Measurements from ENCODE around the gene CDH10. TPM values are rescaled to one million over a fixed set of nuclear protein-coding genes. Genes with fewer than 3 reads are reported as not detected.
A peak's percentile ranks its signal among the peaks of the same experiment; 100 is the strongest.

The CDH10 gene
- total RNA-seq: 1 to 10 TPM in 1 of 2 donors, under 1 TPM in 1; 0.24 to 1.2 TPM
- long read RNA-seq: 0 reads

DNA sequence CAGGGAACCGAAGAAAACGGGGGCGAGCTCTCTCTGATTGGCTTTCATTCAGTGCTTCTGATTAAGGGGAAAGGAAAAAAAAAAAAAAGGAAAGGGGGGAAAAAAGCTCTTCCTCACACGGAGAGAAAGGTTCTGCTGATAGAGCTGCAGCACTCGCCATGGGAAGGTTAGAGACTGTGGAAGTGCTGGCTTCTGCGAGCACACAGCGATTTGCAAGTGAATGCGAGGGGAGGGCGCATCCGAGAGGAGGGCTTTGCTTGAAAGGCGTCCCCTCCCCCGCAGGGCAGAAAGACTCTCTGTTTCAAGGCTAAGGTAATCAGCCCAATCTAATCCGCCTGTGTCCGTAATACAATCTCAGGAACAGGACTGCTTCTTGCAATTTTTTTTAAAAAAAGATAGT is at the start of gene CDH10:
Gene CDH10 (minus strand): TSS at position 218 of the 400 bp plus-strand sequence. CDS start 51,488 bp downstream, outside the sequence.
- intact Hi-C loops (cut with DNase I): loop anchor here in 1 of 2 donors (5.0 kb wide), 2 partner anchors 197 to 412 kb away; no protein-coding TSS in a partner anchor
- no peak for DNase-seq
- peak in 1 of 2 donors; percentile 83 for ATAC-seq

DNA sequence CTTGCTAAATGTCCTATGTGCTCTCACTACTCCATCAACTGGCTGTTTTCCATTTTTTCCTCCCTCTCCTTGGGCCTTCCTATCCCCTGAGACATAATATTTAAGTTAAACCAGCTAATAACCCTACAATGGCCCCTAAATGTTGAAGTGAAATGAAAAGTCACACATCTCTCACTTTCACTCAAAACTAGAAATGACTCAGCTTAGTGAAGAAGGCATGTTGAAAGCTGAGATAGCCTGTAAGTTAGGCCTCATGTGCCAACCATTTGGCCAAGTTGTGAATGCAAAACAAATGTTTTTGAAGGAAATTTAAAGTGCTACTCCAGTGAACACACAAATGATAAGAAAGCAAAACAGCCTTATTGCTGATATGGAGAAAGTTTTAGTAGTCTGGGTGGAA is 48.8 kb upstream of the CDH10 start:
- intact Hi-C loops (cut with DNase I): no loop called here
- DNase-seq: no peak
- no peak for ATAC-seq

DNA sequence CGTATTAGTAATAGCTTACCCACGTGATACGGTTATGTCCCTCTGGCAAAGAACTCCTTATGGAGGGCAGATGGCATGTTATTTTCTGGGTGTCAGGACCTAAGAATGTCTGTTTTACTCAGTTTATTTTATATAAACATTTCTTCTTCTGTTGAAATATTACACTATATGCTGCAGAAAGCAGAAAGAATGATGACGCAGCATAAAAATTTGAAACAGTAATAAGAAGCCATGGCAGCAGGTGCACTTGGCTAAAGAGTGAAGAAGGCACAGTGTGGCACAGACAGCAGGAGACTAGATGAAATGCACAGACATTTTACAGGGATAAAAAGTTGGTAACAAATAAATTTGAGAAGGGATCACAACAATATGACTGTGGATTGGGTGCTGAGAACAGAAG is 46.3 kb upstream of the CDH10 start:
- DNase-seq (no peak), ATAC-seq (no peak)
- intact Hi-C loops (cut with DNase I): no loop called here

DNA sequence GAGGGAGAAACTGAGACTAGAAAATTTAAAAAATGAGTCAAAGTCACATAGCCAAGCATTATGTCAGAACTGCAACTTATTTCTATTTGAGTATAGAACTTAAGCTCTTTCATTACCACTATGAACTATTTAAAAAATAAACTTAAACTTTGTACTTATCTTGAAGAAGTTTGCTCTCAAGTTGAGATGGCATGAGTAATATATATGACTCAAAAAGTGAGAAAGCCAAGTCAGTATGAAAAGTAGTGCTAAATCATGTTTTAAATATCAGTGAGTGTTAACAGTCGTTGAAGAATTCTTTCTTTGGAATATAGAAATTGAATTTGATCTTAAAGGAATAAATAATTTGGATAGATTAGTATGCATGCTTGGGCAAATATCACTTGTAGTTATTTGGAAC is 36.3 kb upstream of the CDH10 start:
- DNase-seq (no peak), ATAC-seq (no peak)
- intact Hi-C loops (cut with DNase I): no loop called here

DNA sequence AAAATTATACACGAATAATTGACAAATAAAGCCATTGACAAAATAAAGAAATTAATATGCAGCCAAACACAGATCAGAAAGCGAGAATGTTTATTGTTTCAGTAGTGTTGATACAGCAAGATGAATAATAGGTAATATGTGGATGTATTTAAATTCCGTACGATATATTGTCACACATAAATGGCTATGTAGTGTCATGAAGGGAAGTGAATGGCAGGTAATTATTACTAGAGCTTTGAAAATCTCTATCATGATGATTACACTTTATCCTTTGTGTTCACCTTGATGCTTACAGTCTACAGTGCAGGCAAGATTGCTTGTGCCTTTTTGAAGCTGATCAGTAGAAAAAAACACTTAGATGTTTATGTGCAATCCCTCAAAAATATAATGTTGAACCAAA is 23.3 kb upstream of the CDH10 start:
- ATAC-seq: no peak
- DNase-seq: no peak
- intact Hi-C loops (cut with DNase I): no loop called here

DNA sequence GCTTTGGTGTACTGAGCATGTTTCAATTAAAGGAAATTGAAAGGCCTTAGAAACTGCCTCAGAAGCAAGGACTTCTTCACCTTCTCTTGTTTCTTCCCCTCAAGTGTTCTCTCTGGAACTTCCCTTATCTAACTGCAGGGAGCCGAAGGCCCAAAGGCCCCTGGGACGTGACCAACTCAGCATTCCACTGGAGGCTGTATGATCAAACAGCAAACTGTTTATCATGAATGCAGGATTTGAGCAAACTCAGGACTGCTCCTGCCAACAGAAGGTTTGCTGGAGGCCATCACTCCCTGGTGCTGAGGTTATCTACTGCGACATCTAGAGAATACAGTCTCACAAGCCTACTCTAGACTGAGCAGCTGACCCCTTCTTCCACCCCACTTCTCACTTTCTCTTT is 4.8 kb upstream of the CDH10 start:
- no peak for ATAC-seq
- intact Hi-C loops (cut with DNase I): no loop called here
- no peak for DNase-seq

DNA sequence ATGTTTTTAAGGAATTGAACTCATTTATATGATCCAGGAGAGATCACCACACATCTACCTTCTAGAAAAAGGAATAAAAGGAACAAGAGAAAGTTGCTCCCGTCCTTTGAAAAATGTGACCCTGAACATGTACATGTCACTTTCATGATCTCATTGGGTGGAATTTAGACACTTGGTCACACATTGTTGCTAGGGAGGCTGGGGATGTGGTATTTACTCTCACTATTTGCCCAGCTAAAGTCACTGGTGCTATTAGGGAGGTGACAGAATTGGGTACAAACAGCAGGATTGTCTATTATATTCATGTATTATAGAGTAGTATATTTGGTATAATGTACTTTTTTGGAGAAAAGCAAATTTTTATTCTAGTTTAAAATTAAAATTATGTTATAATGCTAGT is 2.1 kb upstream of the CDH10 start:
- intact Hi-C loops (cut with DNase I): no loop called here
- DNase-seq (no peak), ATAC-seq (no peak)

DNA sequence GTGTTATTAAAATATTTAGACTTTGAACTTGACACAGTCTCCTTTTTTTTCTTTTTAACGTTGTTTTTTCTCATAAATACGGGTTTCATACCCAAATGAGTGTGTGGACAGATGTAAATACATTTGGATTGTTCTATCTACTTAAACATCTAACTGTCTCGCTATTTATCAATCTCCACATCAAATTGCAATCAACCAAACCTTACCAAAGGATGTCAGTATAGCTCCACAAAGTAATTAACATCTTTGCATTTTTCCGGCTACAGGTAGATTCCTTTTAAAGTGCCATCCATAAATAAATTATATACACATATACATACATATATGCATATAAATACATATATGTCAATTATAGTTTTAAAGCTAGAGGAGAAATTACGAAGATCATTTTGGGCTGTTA is 705 bp upstream of the CDH10 start:
- ATAC-seq: no peak
- DNase-seq: no peak
- intact Hi-C loops (cut with DNase I): no loop called here

DNA sequence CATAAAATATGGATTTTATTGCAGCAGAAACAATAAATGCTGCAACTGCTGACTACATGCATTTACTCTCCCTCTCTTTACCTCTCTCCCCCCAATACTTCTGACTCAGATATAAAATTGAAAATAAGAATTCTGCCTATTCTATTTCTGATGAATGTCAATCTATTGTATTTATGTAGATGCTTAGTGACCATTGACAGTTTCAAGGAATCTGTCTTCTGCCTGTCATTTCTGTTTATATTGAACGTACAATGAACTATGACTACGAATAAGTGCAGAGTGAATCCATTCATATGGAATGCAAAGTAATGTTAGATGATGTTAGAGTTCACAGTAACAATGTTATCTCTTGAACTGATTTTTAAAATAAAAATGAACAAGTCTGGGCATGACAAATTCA is 898 bp downstream of the CDH10 start:
- intact Hi-C loops (cut with DNase I): loop anchor here in 1 of 2 donors (5.0 kb wide), 2 partner anchors 197 to 412 kb away; no protein-coding TSS in a partner anchor
- DNase-seq: no peak
- no peak for ATAC-seq

DNA sequence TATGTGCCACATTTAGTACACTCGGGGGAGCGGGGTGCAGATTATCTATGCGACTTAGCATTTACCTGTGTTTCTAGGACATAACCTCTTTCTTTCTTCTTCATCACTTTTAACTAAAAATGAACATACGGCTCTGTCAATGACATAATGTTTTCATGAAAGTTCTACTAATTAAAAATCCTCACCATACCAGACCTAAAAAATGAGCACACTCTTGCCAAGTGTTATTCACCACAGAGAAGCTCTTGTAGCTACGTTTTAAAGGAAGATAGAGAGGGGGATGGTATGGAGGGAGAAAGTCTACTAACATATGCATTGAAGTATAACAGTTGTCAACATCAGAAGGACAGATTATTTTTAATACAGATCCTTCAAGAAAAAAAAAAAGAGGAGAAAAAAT is 1.6 kb downstream of the CDH10 start:
- ATAC-seq (no peak), DNase-seq (no peak)
- intact Hi-C loops (cut with DNase I): loop anchor here in 1 of 2 donors (5.0 kb wide), 2 partner anchors 196 to 411 kb away; no protein-coding TSS in a partner anchor

DNA sequence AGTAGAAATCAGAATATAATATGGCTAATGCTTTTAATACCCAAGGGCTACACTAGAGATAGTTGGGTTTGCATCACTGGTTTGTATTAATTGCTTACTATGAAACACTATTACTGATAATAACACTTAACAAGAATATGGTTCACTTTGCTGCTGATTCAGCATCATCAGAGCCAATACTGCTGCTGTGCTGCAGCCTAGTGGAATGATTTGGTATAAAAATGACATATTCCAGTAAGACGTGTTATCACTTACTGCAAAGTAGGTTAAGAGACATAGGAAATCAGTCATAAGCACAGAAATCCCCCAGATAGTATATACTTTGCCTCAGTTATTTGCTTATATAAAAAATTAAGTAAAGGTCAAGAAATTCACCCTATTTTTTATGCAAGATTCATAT is 2.8 kb downstream of the CDH10 start:
- DNase-seq (no peak), ATAC-seq (peak; percentile 23 to 67)
- intact Hi-C loops (cut with DNase I): loop anchor here in 1 of 2 donors (5.0 kb wide), 2 partner anchors 195 to 410 kb away; no protein-coding TSS in a partner anchor

DNA sequence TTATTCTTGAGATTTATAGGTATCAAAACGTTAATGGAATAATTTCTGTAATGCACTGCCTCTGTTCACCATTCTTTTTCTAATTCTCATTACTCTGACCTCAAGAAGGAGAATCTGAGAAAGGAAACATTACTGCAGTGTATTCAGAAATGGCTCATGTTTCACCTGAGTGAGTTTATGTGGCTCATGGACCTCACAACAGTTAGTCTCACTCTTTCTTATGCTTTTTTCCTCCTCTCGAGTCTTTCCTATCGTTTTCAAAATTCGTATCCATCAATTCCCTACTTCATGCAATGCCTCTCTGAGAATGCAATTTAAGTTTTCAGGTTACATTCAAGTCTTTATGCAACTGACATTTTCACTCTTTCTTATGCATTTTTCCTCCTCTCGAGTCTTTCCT is 9.6 kb downstream of the CDH10 start:
- ATAC-seq: no peak
- intact Hi-C loops (cut with DNase I): no loop called here
- no peak for DNase-seq

DNA sequence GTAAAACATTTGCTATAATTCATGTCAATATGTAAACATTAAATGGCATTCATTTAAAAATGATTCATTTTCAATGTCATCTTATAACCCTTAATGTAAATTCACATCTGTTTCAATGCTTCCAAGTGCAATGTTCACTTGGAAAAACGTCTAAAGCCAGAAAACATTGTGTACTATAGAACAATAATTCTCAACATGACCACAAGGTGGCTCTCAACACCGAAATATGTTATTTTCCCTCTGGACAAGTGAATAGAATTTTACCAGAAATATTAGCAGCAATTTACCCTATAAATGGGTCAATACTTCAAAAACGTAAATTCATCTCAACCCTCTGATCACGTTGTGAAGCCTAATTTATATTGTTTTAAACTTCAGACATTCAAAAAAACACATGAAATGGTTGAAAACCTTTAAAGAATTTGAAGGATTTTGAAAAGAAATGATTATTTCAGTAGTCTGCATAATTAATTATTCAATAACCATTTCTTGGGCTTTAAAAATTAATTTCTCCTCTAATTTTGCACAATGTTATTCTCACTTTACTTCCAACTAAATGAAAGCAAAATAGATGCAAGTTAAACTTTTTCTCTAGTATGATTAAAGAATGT is 11.0 kb downstream of the CDH10 start:
- DNase-seq (no peak), ATAC-seq (no peak)
- intact Hi-C loops (cut with DNase I): no loop called here

DNA sequence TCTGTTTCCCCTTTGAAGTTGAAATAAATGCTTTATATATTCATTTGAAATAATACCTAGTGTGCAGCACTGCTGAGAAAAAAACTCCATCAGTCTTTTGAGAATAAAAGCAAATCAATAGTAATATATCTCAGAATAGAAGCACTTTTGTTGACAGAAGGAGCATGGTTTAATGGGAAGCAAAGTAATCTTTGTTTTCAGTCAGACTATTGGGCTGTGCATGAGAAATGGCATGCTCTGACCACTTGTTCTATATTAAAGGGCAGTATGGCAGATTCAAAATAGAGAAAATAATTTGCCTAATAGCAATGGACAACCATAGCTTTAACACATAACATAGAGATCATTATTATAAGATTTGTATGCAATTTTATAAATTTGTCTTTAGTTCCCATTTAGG is 12.4 kb downstream of the CDH10 start:
- intact Hi-C loops (cut with DNase I): no loop called here
- ATAC-seq: no peak

DNA sequence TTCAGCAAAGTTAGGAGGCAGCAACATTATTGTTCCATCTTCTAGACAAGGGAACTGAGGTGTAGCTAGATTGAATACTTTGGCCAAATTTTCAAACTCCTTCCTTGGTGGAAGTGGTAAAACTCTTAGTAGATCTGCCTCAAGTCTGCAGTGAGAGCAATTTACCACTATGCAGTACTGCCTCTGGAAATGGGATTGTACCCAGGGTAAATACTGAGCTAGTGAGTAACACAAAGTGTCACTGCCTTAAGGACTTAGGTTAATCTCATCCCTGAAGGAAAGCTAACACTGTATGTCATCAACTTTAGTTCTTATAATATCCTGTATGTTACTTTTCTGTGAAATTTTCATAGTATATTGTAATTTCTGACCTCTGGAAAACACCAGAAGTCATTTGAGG is 13.9 kb downstream of the CDH10 start:
- DNase-seq: no peak
- ATAC-seq: no peak
- intact Hi-C loops (cut with DNase I): no loop called here

More for the DNA sequence above, 12.4 kb downstream of the CDH10 start:
- no peak for DNase-seq

DNA sequence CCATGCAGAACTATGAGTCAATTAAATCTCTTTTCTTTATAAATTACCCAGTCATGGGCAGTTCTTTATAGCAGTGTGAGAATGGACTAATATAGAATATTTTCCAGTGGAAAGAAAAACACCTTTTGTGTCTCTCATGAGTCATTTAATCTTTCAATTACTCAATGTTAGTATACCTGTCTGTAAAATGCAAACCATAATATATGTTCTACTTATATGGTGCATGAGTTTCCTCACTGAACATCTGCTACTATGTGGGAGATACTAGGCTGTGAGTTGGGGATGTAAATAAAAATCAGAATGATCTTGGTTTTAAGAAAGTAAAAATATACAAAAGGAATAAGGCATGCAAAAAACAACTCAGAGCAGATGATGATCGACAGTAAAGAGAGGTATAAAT is 15.0 kb downstream of the CDH10 start:
- intact Hi-C loops (cut with DNase I): no loop called here
- no peak for ATAC-seq
- DNase-seq: no peak

DNA sequence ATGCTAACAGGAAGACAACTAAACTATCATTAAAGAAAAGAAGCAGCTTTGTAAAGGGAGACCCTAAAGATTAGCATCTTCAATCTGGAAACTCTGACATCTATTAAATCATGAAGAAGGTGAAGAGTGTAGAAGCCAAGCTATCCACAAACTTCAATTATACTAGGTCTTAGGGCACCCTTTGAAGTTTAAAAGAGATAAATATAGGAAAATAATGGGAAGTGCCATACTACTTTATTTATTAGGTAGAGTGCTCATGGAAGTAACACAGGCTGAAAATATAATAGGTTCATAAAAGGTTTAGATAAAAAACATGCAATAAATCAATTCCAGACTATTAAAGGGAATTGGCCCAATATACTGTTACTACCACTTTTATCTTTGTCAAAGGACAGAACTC is 19.9 kb downstream of the CDH10 start:
- no peak for ATAC-seq
- no peak for DNase-seq
- intact Hi-C loops (cut with DNase I): no loop called here

DNA sequence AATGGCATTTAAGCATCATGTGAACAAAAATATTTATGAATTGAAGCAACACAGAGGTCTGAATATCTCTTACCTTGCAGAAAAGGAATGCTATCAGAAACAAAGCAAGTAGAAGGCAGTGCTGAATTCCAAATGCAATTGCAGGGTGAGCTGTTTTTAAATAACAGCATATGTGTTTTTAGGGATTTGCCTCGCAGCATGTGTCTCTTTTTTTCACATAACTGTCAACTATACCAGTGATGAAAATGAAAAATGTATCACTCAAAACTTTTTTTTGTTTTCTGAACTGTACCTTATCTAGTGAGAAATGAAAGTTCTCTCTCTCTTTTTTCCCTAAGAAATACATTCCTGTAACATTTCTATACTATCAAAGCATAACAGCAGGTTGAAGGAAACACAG is 21.2 kb downstream of the CDH10 start:
- DNase-seq (no peak), ATAC-seq (no peak)
- intact Hi-C loops (cut with DNase I): no loop called here

DNA sequence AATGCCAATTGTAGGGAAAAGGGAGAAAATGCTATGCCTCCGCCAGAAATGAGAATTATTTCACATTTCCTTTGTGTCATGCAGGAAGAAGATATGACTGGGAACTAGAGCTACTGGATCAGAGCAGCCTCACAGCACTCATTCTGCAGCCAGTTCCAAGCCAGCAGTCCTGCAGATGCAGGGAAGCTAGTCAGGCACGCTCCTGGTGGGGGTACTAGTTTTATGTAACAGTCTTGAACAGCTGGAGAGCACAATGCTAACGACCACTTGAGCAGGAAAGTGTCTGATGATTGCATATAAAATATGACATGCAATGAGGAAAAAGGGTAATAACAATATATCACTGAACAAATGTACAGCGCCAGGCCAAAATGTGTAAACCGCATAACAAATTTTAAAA is 21.7 kb downstream of the CDH10 start:
- DNase-seq (no peak), ATAC-seq (no peak)
- intact Hi-C loops (cut with DNase I): no loop called here

DNA sequence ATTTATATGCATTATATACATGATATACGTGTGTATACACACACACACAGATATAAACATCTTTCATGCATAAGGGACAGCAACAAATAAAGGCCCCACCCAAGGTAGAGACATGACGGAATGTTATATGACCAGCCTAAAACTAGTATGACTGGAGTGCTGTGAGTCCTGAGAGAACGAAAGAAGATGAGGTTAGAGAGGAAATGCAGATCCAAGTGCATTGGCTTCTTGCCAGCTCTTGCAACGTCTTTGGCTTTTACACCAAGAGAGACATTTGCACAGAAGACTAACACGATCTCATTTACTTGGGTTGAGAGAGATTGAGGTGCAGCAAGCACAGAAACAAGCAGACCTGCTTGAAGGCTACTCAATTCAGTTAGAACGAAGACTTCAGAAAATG is 23.0 kb downstream of the CDH10 start:
- peak; percentile 51 for DNase-seq
- peak; percentile 30 to 60 for ATAC-seq

DNA sequence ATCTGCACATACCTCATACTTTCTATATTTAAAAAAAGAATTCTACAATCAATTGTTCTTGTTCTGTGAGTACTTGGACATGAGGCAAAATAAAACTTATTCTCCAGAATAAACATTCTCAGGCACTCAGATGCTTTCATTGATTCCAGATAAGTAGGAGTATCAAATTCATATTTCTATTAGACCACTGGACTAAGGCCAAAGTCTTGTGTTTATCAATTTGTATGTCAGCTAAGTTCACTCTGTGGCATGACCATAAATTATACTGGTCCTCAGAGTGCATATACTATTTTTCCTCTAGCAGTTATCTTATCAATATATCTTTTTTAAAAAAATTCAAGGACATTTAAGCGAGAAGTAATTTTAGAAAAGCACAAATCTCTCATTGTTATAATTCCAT is 28.2 kb downstream of the CDH10 start:
- ATAC-seq: no peak
- DNase-seq: no peak
- intact Hi-C loops (cut with DNase I): no loop called here

More for the DNA sequence above, 23.0 kb downstream of the CDH10 start:
- intact Hi-C loops (cut with DNase I): no loop called here

Data from left cardiac atrium (tissue), 4 donors.